AG09319 (cell line): ENCODE results near the gene SVOPL.

Experiments
- DNase-seq: peaks from one replicate; pipeline ENCODE4 v3.0.0-alpha.2; 2010; ENCODE audit warnings: low read depth; ENCODE audit errors: extremely low read depth
- CTCF ChIP-seq: IDR thresholded peaks from 2 replicates; pipeline ENCODE4 v1.5.1; 2011; ENCODE audit warnings: low read depth, mild to moderate bottlenecking, inconsistent platforms, low read length, moderate library complexity

The SVOPL gene

GRCh38 chr7:138622841-138623240, 78.3 kb downstream of the SVOPL start:
- no peak for DNase-seq
- TF ChIP-seq CTCF, result no peak

GRCh38 chr7:138618933-138619332, 82.2 kb downstream of the SVOPL start:
- TF ChIP-seq CTCF, result no peak
- no peak for DNase-seq

- TF ChIP-seq CTCF, result no peak
These were observed 82.7 kb downstream of the SVOPL start for GRCh38 chr7:138618506-138618905.

GRCh38 chr7:138616085-138616484, 85.1 kb downstream of the SVOPL start:
- no peak for DNase-seq
- TF ChIP-seq CTCF, result no peak

More at GRCh38 chr7:138618506-138618905, 82.7 kb downstream of the SVOPL start:
- no peak for DNase-seq

- no peak for DNase-seq
These were observed 87.5 kb downstream of the SVOPL start for GRCh38 chr7:138613630-138614029.

GRCh38 chr7:138610671-138611170, 90.4 kb downstream of the SVOPL start:
- no peak for DNase-seq
- TF ChIP-seq CTCF, result no peak

More at GRCh38 chr7:138613630-138614029, 87.5 kb downstream of the SVOPL start:
- no peak for TF ChIP-seq CTCF

GRCh38 chr7:138608275-138608674, 92.9 kb downstream of the SVOPL start:
- no peak for TF ChIP-seq CTCF
- DNase-seq, result no peak
